Activated CD4-positive, alpha-beta T cell treated with anti-CD3 and anti-CD28 coated beads, Interleukin-2, amount 10 ng/mL, durations not matched to agents 7 days and 5 days (primary cell): Measurements from ENCODE around the gene DOCK7. TPM values are rescaled to one million over a fixed set of nuclear protein-coding genes. Genes with fewer than 3 reads are reported as not detected.
"Not testable (repeated sequence)": the region's sequence is repeated elsewhere in the genome, so short reads cannot be mapped to it uniquely, and the experiment has no call there.

Experiments
- CTCF ChIA-PET: fragments of 350-600 bp; sonication (Branson Sonifier 250); formaldehyde crosslinking; loops from one replicate; lab custom pipeline; 2021; ENCODE audit warnings: antibody characterized with exemption; lab: Charles Lee
- POLR2A ChIA-PET: fragments of 350-600 bp; sonication (Branson Sonifier 250); formaldehyde crosslinking; loops from one replicate; lab custom pipeline; 2021; ENCODE audit warnings: antibody characterized with exemption; lab: Charles Lee
- DNase-seq: peaks from one replicate; pipeline ENCODE4 v3.0.0-alpha.2; 2020
- H3K27ac Mint-ChIP-seq: one replicate; pipeline ENCODE4 v1.8.0; 2021; ENCODE audit warnings: mild to moderate bottlenecking, moderate library complexity, mixed read lengths
- H3K27me3 Mint-ChIP-seq: one replicate; pipeline ENCODE4 v1.8.0; 2021; ENCODE audit warnings: mixed read lengths
- H3K36me3 Mint-ChIP-seq: one replicate; pipeline ENCODE4 v1.8.0; 2021; ENCODE audit warnings: low read depth, mixed read lengths
- H3K4me1 Mint-ChIP-seq: one replicate; pipeline ENCODE4 v1.8.0; 2021; ENCODE audit warnings: mixed read lengths
- H3K4me3 Mint-ChIP-seq: one replicate; pipeline ENCODE4 v1.8.0; 2021; ENCODE audit warnings: mild to moderate bottlenecking, moderate library complexity, mixed read lengths
- H3K9me3 Mint-ChIP-seq: one replicate; pipeline ENCODE4 v1.8.0; 2021; ENCODE audit warnings: mixed read lengths
- total RNA-seq, 2 experiments: library from RNA; stranded (reverse); gene quantifications; one replicate each; pipeline ENCODE4 v1.2.3, GENCODE V29; 2021

DOCK7 gene
- total RNA-seq, 2 experiments from 2014 or later: 5.0 to 7.5 TPM

GRCh38 chr1:62593825-62594394, 94.3 kb downstream of the DOCK7 start:
- CTCF ChIA-PET: no interaction called here
- H3K4me3 Mint-ChIP-seq: no peak overlapping the region
- H3K9me3 Mint-ChIP-seq: no peaks in the 10 kb centered on the region
- H3K4me1 Mint-ChIP-seq: no peaks in the 10 kb centered on the region
- no peak overlapping the region for H3K27ac Mint-ChIP-seq
- no peak for DNase-seq
- POLR2A ChIA-PET: no interaction called here
- no peaks in the 10 kb centered on the region for H3K27me3 Mint-ChIP-seq
- no peaks in the 10 kb centered on the region for H3K36me3 Mint-ChIP-seq

- no peak overlapping the region for H3K27ac Mint-ChIP-seq
- no peaks in the 10 kb centered on the region for H3K9me3 Mint-ChIP-seq
- H3K4me1 Mint-ChIP-seq: no peaks in the 10 kb centered on the region
- ChIA-PET POLR2A (no interaction called here), CTCF (no interaction called here)
- H3K4me3 Mint-ChIP-seq: no peak overlapping the region
- no peaks in the 10 kb centered on the region for H3K36me3 Mint-ChIP-seq
- no peaks in the 10 kb centered on the region for H3K27me3 Mint-ChIP-seq
- DNase-seq: no peak
These were observed 97.2 kb downstream of the DOCK7 start for GRCh38 chr1:62590970-62591368.

- DNase-seq: no peak
- ChIA-PET CTCF (no interaction called here), POLR2A (no interaction called here)
- no peak overlapping the region for H3K4me3 Mint-ChIP-seq
- H3K9me3 Mint-ChIP-seq: no peaks in the 10 kb centered on the region
- H3K4me1 Mint-ChIP-seq: no peaks in the 10 kb centered on the region
- no peaks in the 10 kb centered on the region for H3K27me3 Mint-ChIP-seq
- H3K27ac Mint-ChIP-seq: no peak overlapping the region
- H3K36me3 Mint-ChIP-seq: no peaks in the 10 kb centered on the region
These were observed 97.8 kb downstream of the DOCK7 start for GRCh38 chr1:62590255-62590969.

GRCh38 chr1:62589321-62589720, 98.9 kb downstream of the DOCK7 start:
- H3K4me3 Mint-ChIP-seq: no peak overlapping the region
- DNase-seq: no peak
- no peaks in the 10 kb centered on the region for H3K4me1 Mint-ChIP-seq
- no peaks in the 10 kb centered on the region for H3K27me3 Mint-ChIP-seq
- H3K9me3 Mint-ChIP-seq: no peaks in the 10 kb centered on the region
- H3K27ac Mint-ChIP-seq: no peak overlapping the region
- POLR2A ChIA-PET: no interaction called here
- CTCF ChIA-PET: interaction anchor here (0.7 kb wide), 1 partner anchor 45 kb away, joined by 3 read pairs; no protein-coding TSS in a partner anchor
- H3K36me3 Mint-ChIP-seq: no peaks in the 10 kb centered on the region

GRCh38 chr1:62588000-62588399, 100.2 kb downstream of the DOCK7 start:
- Mint-ChIP-seq H3K4me3 (no peak overlapping the region), H3K36me3 (no peaks in the 10 kb centered on the region), H3K27ac (no peak overlapping the region), H3K9me3 (no peaks in the 10 kb centered on the region), H3K4me1 (no peaks in the 10 kb centered on the region), H3K27me3 (no peaks in the 10 kb centered on the region)
- DNase-seq: no peak
- CTCF ChIA-PET: no interaction called here
- POLR2A ChIA-PET: no interaction called here

- no peak overlapping the region for H3K27ac Mint-ChIP-seq
- no peaks in the 10 kb centered on the region for H3K36me3 Mint-ChIP-seq
- POLR2A ChIA-PET: no interaction called here
- H3K9me3 Mint-ChIP-seq: no peaks in the 10 kb centered on the region
- CTCF ChIA-PET: no interaction called here
- DNase-seq: no peak
- H3K27me3 Mint-ChIP-seq: no peaks in the 10 kb centered on the region
- H3K4me1 Mint-ChIP-seq: no peaks in the 10 kb centered on the region
- no peak overlapping the region for H3K4me3 Mint-ChIP-seq
These were observed 102.6 kb downstream of the DOCK7 start for GRCh38 chr1:62585469-62586155.

- Mint-ChIP-seq H3K9me3 (peaks cover 9% of the 10 kb centered on the region), H3K27ac (no peak overlapping the region), H3K4me3 (no peak overlapping the region), H3K36me3 (no peaks in the 10 kb centered on the region), H3K4me1 (no peaks in the 10 kb centered on the region), H3K27me3 (no peaks in the 10 kb centered on the region)
- CTCF ChIA-PET: no interaction called here
- POLR2A ChIA-PET: no interaction called here
- no peak for DNase-seq
These were observed 114.5 kb downstream of the DOCK7 start for GRCh38 chr1:62573675-62574074.

GRCh38 chr1:62572476-62572875, 115.7 kb downstream of the DOCK7 start:
- Mint-ChIP-seq H3K4me3 (no peak overlapping the region), H3K4me1 (no peaks in the 10 kb centered on the region), H3K9me3 (peaks cover 13% of the 10 kb centered on the region), H3K27ac (no peak overlapping the region), H3K27me3 (no peaks in the 10 kb centered on the region), H3K36me3 (peaks cover 3% of the 10 kb centered on the region)
- CTCF ChIA-PET: no interaction called here
- POLR2A ChIA-PET: no interaction called here
- DNase-seq: no peak

- H3K36me3 Mint-ChIP-seq: not testable (repeated sequence)
These were observed 116.7 kb downstream of the DOCK7 start for GRCh38 chr1:62571517-62571916.

GRCh38 chr1:62567926-62568325, 120.3 kb downstream of the DOCK7 start:
- DNase-seq, H3K36me3 Mint-ChIP-seq, POLR2A ChIA-PET, H3K4me3 Mint-ChIP-seq, H3K27ac Mint-ChIP-seq, H3K27me3 Mint-ChIP-seq, H3K4me1 Mint-ChIP-seq: not testable (repeated sequence)
- CTCF ChIA-PET: interaction anchor here (0.7 kb wide), 2 partner anchors 42 to 1827 kb away, joined by 4 to 6 read pairs; no protein-coding TSS in a partner anchor
- H3K9me3 Mint-ChIP-seq: peaks cover 13% of the 10 kb centered on the region

More at GRCh38 chr1:62571517-62571916, 116.7 kb downstream of the DOCK7 start:
- H3K4me1 Mint-ChIP-seq, H3K27ac Mint-ChIP-seq, H3K4me3 Mint-ChIP-seq, DNase-seq, POLR2A ChIA-PET, H3K27me3 Mint-ChIP-seq: not testable (repeated sequence)
- CTCF ChIA-PET: interaction anchor here (0.6 to 1.2 kb wide), 2 partner anchors 16 to 23 kb away, joined by 3 read pairs; no protein-coding TSS in a partner anchor
- peaks cover 13% of the 10 kb centered on the region for H3K9me3 Mint-ChIP-seq

- H3K27ac Mint-ChIP-seq, H3K27me3 Mint-ChIP-seq, CTCF ChIA-PET, DNase-seq, H3K36me3 Mint-ChIP-seq, H3K4me3 Mint-ChIP-seq, H3K4me1 Mint-ChIP-seq: not testable (repeated sequence)
- POLR2A ChIA-PET: interaction anchor here (0.7 kb wide), 1 partner anchor 1713 kb away, joined by 3 read pairs; no protein-coding TSS in a partner anchor
- H3K9me3 Mint-ChIP-seq: peaks cover 13% of the 10 kb centered on the region
These were observed 121.0 kb downstream of the DOCK7 start for GRCh38 chr1:62567182-62567581.

GRCh38 chr1:62561306-62561705, 126.9 kb downstream of the DOCK7 start:
- ChIA-PET POLR2A (no interaction called here), CTCF (no interaction called here)
- no peak overlapping the region for H3K27ac Mint-ChIP-seq
- H3K27me3 Mint-ChIP-seq: no peaks in the 10 kb centered on the region
- H3K4me1 Mint-ChIP-seq: no peaks in the 10 kb centered on the region
- no peak overlapping the region for H3K4me3 Mint-ChIP-seq
- no peaks in the 10 kb centered on the region for H3K9me3 Mint-ChIP-seq
- H3K36me3 Mint-ChIP-seq: no peaks in the 10 kb centered on the region
- no peak for DNase-seq

GRCh38 chr1:62544570-62544969, 143.6 kb downstream of the DOCK7 start:
- DNase-seq: no peak
- Mint-ChIP-seq H3K27me3 (no peaks in the 10 kb centered on the region), H3K4me1 (no peaks in the 10 kb centered on the region), H3K27ac (no peak overlapping the region), H3K9me3 (no peaks in the 10 kb centered on the region), H3K4me3 (no peak overlapping the region), H3K36me3 (no peaks in the 10 kb centered on the region)
- POLR2A ChIA-PET: no interaction called here
- CTCF ChIA-PET: interaction anchor here (0.5 kb wide), 1 partner anchor 45 kb away, joined by 3 read pairs; no protein-coding TSS in a partner anchor
